Liver (tissue), 9 donors: ENCODE data around the gene CORO1A. TPM values are rescaled to one million over a fixed set of nuclear protein-coding genes. Genes with fewer than 3 reads are reported as not detected.

ENCODE experiments used
- DNase-seq: peaks from one replicate; pipeline ENCODE4 v3.0.0-alpha.2; 2017; ENCODE audit warnings: low spot score
- H3K27ac ChIP-seq, 2 donors: one replicate each; pipeline ENCODE4 v1.7.0; 2013; ENCODE audit warnings: inconsistent platforms in 2 of 2, low read length in 2 of 2, control low read depth in 1 of 2, low read depth in 1 of 2, mild to moderate bottlenecking in 1 of 2
- H3K27me3 ChIP-seq, 4 donors: one replicate each; pipeline versions ENCODE4 v1.6.1 to v1.7.0; 2013; ENCODE audit warnings: low read length in 3 of 4, inconsistent platforms in 1 of 4, mild to moderate bottlenecking in 1 of 4, moderate library complexity in 1 of 4; ENCODE audit not compliant: control insufficient read depth in 4 of 4, insufficient read depth in 4 of 4
- H3K36me3 ChIP-seq, 4 donors: one replicate each; pipeline versions ENCODE4 v1.6.1 to v1.7.0; 2013; ENCODE audit warnings: low read length in 3 of 4, mild to moderate bottlenecking in 3 of 4, low read depth in 1 of 4, moderate library complexity in 1 of 4; ENCODE audit not compliant: control insufficient read depth in 4 of 4, insufficient read depth in 3 of 4
- H3K4me1 ChIP-seq, 4 donors: one replicate each; pipeline versions ENCODE4 v1.6.1 to v1.7.0; 2013; ENCODE audit warnings: low read length in 3 of 4, mild to moderate bottlenecking in 3 of 4, moderate library complexity in 1 of 4; ENCODE audit not compliant: control insufficient read depth in 4 of 4, insufficient read depth in 4 of 4
- H3K4me3 ChIP-seq, 3 donors: one replicate each; pipeline versions ENCODE4 v1.6.1 to v1.7.0; 2013; ENCODE audit warnings: low read length in 3 of 3, control low read depth in 1 of 3, low read depth in 1 of 3, mild to moderate bottlenecking in 1 of 3
- H3K9ac ChIP-seq, 2 donors: one replicate each; pipeline ENCODE4 v1.7.0; 2013; ENCODE audit warnings: low read length in 2 of 2, mild to moderate bottlenecking in 2 of 2, moderate library complexity in 2 of 2, control low read depth in 1 of 2, low read depth in 1 of 2
- H3K9me3 ChIP-seq, 4 donors: one replicate each; pipeline versions ENCODE4 v1.6.1 to v1.7.0; 2013; ENCODE audit warnings: low read length in 3 of 4; ENCODE audit not compliant: control insufficient read depth in 4 of 4
- EGR1 ChIP-seq, 2 donors: IDR thresholded peaks; 2 replicates each; pipeline ENCODE4 v1.6.1; 2016 to 2018; ENCODE audit warnings: antibody characterized with exemption in 2 of 2, low read depth in 2 of 2
- FOXA1 ChIP-seq: IDR thresholded peaks from 2 replicates; pipeline ENCODE4 v1.6.1; 2016; ENCODE audit warnings: antibody characterized with exemption
- FOXA2 ChIP-seq: IDR thresholded peaks from 2 replicates; pipeline ENCODE4 v1.6.1; 2016; ENCODE audit warnings: antibody characterized with exemption
- GABPA ChIP-seq, 2 donors: IDR thresholded peaks in 1 of 2; conservative IDR thresholded peaks in 1 of 2; 2 replicates each; pipeline ENCODE4 v1.6.1; 2016; ENCODE audit warnings: antibody characterized with exemption in 2 of 2, mild to moderate bottlenecking in 1 of 2, moderate library complexity in 1 of 2
- HNF4A ChIP-seq, 2 donors: conservative IDR thresholded peaks; 2 replicates each; pipeline ENCODE4 v1.6.1; 2016; ENCODE audit warnings: antibody characterized with exemption in 2 of 2, mild to moderate bottlenecking in 2 of 2
- RAD21 ChIP-seq, 2 donors: IDR thresholded peaks; 2 replicates each; pipeline ENCODE4 v1.6.1; 2016; ENCODE audit warnings: antibody characterized with exemption in 2 of 2, mild to moderate bottlenecking in 2 of 2
- REST ChIP-seq: IDR thresholded peaks from 2 replicates; pipeline ENCODE4 v1.6.1; 2016; ENCODE audit warnings: antibody characterized with exemption, mild to moderate bottlenecking
- SP1 ChIP-seq: IDR thresholded peaks from 2 replicates; pipeline ENCODE4 v1.6.1; 2018; ENCODE audit warnings: antibody characterized with exemption, mild to moderate bottlenecking
- TAF1 ChIP-seq: conservative IDR thresholded peaks from 2 replicates; pipeline ENCODE4 v1.6.1; 2016; ENCODE audit warnings: antibody characterized with exemption, mild to moderate bottlenecking
- YY1 ChIP-seq: IDR thresholded peaks from 2 replicates; pipeline ENCODE4 v1.6.1; 2016; ENCODE audit warnings: antibody characterized with exemption, mild to moderate bottlenecking
- WGBS: extraction: QIAGEN DNeasy Blood & Tissue Kit; methylation state at CpG from one replicate; pipeline ENCODE4 v1.1.7; 2013; 5-methylcytosine and 5-hydroxymethylcytosine counted together
- polyA plus RNA-seq, 2 donors: library from polyadenylated mRNA; stranded (reverse) in 1 of 2; unstranded in 1 of 2; fragments of 200-250 nt in 1 of 2; fragments of >200 nt in 1 of 2; fragmentation: Nextera tagmentation in 1 of 2; extraction: Ambion mirVana in 1 of 2; gene quantifications; one replicate each; pipeline versions ENCODE4 v1.2.1 to v1.2.3, GENCODE V29; 2013 to 2015
- total RNA-seq, 2 donors: library from RNA; depleted of rRNA; stranded (reverse); fragments of >200 nt; gene quantifications; one replicate each; pipeline ENCODE4 v1.2.3, GENCODE V29; 2014
- TF ChIP-seq, protein P1 (sequence below): IDR thresholded peaks from 2 replicates; pipeline ENCODE4 v1.6.1; 2016; ENCODE audit warnings: antibody characterized with exemption
- TF ChIP-seq, protein P2 (sequence below): IDR thresholded peaks from 2 replicates; pipeline ENCODE4 v1.6.1; 2016; ENCODE audit warnings: antibody characterized with exemption
- donor health status: healthy.
- donor health status: healthy.
- donor health status: healthy.
- donor health status: healthy.
- donor health status: healthy.

The CORO1A gene
- total and polyA plus RNA-seq, 4 donors, result 6.0 to 26.7 (median 14.7) TPM

- DNase-seq, result no peak
- Histone ChIP-seq H3K36me3 (no peaks in the 10 kb centered on the region), H3K27ac (no peak overlapping the region), H3K4me1 (no peaks in the 10 kb centered on the region), H3K27me3 (no peaks in the 10 kb centered on the region), H3K9me3 (no peaks in the 10 kb centered on the region), H3K9ac (no peak overlapping the region), H3K4me3 (no peak overlapping the region)
- TF ChIP-seq, protein P1, sequence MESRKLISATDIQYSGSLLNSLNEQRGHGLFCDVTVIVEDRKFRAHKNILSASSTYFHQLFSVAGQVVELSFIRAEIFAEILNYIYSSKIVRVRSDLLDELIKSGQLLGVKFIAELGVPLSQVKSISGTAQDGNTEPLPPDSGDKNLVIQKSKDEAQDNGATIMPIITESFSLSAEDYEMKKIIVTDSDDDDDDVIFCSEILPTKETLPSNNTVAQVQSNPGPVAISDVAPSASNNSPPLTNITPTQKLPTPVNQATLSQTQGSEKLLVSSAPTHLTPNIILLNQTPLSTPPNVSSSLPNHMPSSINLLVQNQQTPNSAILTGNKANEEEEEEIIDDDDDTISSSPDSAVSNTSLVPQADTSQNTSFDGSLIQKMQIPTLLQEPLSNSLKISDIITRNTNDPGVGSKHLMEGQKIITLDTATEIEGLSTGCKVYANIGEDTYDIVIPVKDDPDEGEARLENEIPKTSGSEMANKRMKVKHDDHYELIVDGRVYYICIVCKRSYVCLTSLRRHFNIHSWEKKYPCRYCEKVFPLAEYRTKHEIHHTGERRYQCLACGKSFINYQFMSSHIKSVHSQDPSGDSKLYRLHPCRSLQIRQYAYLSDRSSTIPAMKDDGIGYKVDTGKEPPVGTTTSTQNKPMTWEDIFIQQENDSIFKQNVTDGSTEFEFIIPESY, result no peak
- TF ChIP-seq FOXA1, result no peak
- no peak for TF ChIP-seq FOXA2
- TF ChIP-seq HNF4A (conservative IDR thresholded peaks at IDR 0.05), result no peak
- TF ChIP-seq REST, result no peak
- no peak for TF ChIP-seq TAF1
- TF ChIP-seq EGR1 (IDR thresholded peaks at IDR 0.05; ENCODE audit: low read depth in 2 of 2), result no peak
- no peak for TF ChIP-seq YY1
- TF ChIP-seq, protein P2, sequence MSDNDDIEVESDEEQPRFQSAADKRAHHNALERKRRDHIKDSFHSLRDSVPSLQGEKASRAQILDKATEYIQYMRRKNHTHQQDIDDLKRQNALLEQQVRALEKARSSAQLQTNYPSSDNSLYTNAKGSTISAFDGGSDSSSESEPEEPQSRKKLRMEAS, result no peak
- TF ChIP-seq GABPA (IDR thresholded peaks at IDR 0.05 in 1 of 2, conservative IDR thresholded peaks at IDR 0.05 in 1 of 2), result no peak
- 86% methylated on average over 8 of the region's 8 CpGs for WGBS
Measured at GRCh38 chr16:30137897-30138296, 45.5 kb upstream of the CORO1A start.

GRCh38 chr16:30139583-30140481 lies 43.6 kb upstream of the CORO1A start:
- no peaks in the 10 kb centered on the region for H3K4me1 ChIP-seq
- H3K4me3 ChIP-seq, result no peak overlapping the region
- DNase-seq, result no peak
- no peak for TF ChIP-seq RAD21 (IDR thresholded peaks at IDR 0.05)
- peak in 1 of 2 donors; percentile 19 for TF ChIP-seq HNF4A (conservative IDR thresholded peaks at IDR 0.05)
- peak; percentile 12 for TF ChIP-seq SP1
- no peak overlapping the region for H3K27ac ChIP-seq
- no peaks in the 10 kb centered on the region for H3K36me3 ChIP-seq
- 67% methylated on average over 13 of the region's 13 CpGs for WGBS
- no peaks in the 10 kb centered on the region for H3K9me3 ChIP-seq
- no peaks in the 10 kb centered on the region for H3K27me3 ChIP-seq
- H3K9ac ChIP-seq, result no peak overlapping the region
